GM12872 (cell line): ENCODE results near the gene C1orf35.

Experiments used
- CTCF ChIP-seq: IDR thresholded peaks from 3 replicates; pipeline ENCODE4 v1.5.1; 2011; ENCODE audit warnings: low read depth, mild to moderate bottlenecking, low read length, moderate library complexity; ENCODE audit not compliant: insufficient read depth

C1orf35 gene

GRCh38 chr1:228114827-228115226 is 11.7 kb upstream of the C1orf35 start:
- TF ChIP-seq CTCF: no peak

GRCh38 chr1:228112617-228113016 is 9.5 kb upstream of the C1orf35 start:
- no peak for TF ChIP-seq CTCF

GRCh38 chr1:228112167-228112566 is 9.0 kb upstream of the C1orf35 start:
- no peak for TF ChIP-seq CTCF

GRCh38 chr1:228110556-228110955 is 7.4 kb upstream of the C1orf35 start:
- TF ChIP-seq CTCF: no peak

- TF ChIP-seq CTCF: no peak
Measured at GRCh38 chr1:228109962-228110488, 6.9 kb upstream of the C1orf35 start.

- no peak for TF ChIP-seq CTCF
Measured at GRCh38 chr1:228109073-228109961, 6.2 kb upstream of the C1orf35 start, which contains the start of gene MRPL55. TSS of gene MRPL55 (minus strand) at chr1:228109299. CDS start at chr1:228108260, 1,039 bp downstream.

GRCh38 chr1:228108742-228109072 is 5.6 kb upstream of the C1orf35 start:
- no peak for TF ChIP-seq CTCF
